GM23338 (cell line): ENCODE measurements around the gene PTCD2. TPM values are rescaled to one million over a fixed set of nuclear protein-coding genes. Genes with fewer than 3 reads are reported as not detected.

Experiments
- ATAC-seq: fragments of 200-7000 bp; cut with Tn5 transposase; 3 replicates; pipeline ENCODE4 v1.9.1; 2020
- DNase-seq: peaks from one replicate; pipeline ENCODE4 v3.0.0-alpha.2; 2015; ENCODE audit warnings: low spot score
- H2AFZ ChIP-seq: fragments of 200-600 bp; sonication (generic); 2 replicates; pipeline ENCODE4 v1.8.0; 2016; ENCODE audit warnings: antibody characterized with exemption, mild to moderate bottlenecking, moderate library complexity
- H3F3A ChIP-seq: fragments of 200-600 bp; sonication (generic); replicated peaks from 2 replicates; pipeline ENCODE4 v1.8.0; 2017; ENCODE audit warnings: antibody characterized with exemption, mixed run types, low read depth
- H3K27ac ChIP-seq: fragments of 200-600 bp; sonication (generic); 2 replicates; pipeline ENCODE4 v1.6.1; 2016; ENCODE audit warnings: low read depth
- H3K27me3 ChIP-seq: fragments of 200-600 bp; sonication (generic); 2 replicates; pipeline ENCODE4 v1.8.0; 2016; ENCODE audit warnings: mild to moderate bottlenecking, mixed run types, moderate library complexity; ENCODE audit not compliant: insufficient read depth
- H3K36me3 ChIP-seq: fragments of 200-600 bp; sonication (generic); 2 replicates; pipeline ENCODE4 v1.8.0; 2016; ENCODE audit warnings: mild to moderate bottlenecking; ENCODE audit not compliant: insufficient read depth
- H3K4me1 ChIP-seq: fragments of 200-600 bp; sonication (generic); 2 replicates; pipeline ENCODE4 v1.8.0; 2016; ENCODE audit warnings: mild to moderate bottlenecking, moderate library complexity; ENCODE audit not compliant: insufficient read depth
- H3K4me2 ChIP-seq: fragments of 200-600 bp; sonication (generic); 2 replicates; pipeline ENCODE4 v1.7.1; 2017; ENCODE audit warnings: mixed run types
- H3K4me3 ChIP-seq: fragments of 200-600 bp; sonication (generic); 2 replicates; pipeline ENCODE4 v1.6.1; 2016; ENCODE audit warnings: mixed run types
- H3K79me2 ChIP-seq: fragments of 200-600 bp; sonication (generic); replicated peaks from 2 replicates; pipeline ENCODE4 v1.8.0; 2017; ENCODE audit warnings: mild to moderate bottlenecking; ENCODE audit not compliant: insufficient read depth
- H3K9me2 ChIP-seq: fragments of 200-600 bp; sonication (generic); 2 replicates; pipeline ENCODE4 v1.8.0; 2017; ENCODE audit not compliant: insufficient read depth
- H4K20me1 ChIP-seq: fragments of 200-600 bp; sonication (generic); replicated peaks from 2 replicates; pipeline ENCODE4 v1.8.0; 2017; ENCODE audit warnings: mild to moderate bottlenecking; ENCODE audit not compliant: insufficient read depth
- H3K27ac Mint-ChIP-seq: 2 replicates; pipeline ENCODE4 v1.8.0; 2020; ENCODE audit warnings: inconsistent platforms, mild to moderate bottlenecking, moderate library complexity, mixed read lengths
- H3K27me3 Mint-ChIP-seq: 3 replicates; pipeline ENCODE4 v1.8.0; 2022; ENCODE audit warnings: low read depth, mild to moderate bottlenecking, moderate library complexity, mixed read lengths, inconsistent platforms; ENCODE audit not compliant: insufficient read depth, poor library complexity
- H3K36me3 Mint-ChIP-seq: 3 replicates; pipeline ENCODE4 v1.8.0; 2021; ENCODE audit warnings: low read depth, mild to moderate bottlenecking, inconsistent platforms, moderate library complexity, mixed read lengths
- H3K4me1 Mint-ChIP-seq: 3 replicates; pipeline ENCODE4 v1.8.0; 2020; ENCODE audit warnings: mild to moderate bottlenecking, inconsistent platforms, mixed read lengths
- H3K4me3 Mint-ChIP-seq: 3 replicates; pipeline ENCODE4 v1.8.0; 2021; ENCODE audit warnings: moderate library complexity, mild to moderate bottlenecking, inconsistent platforms, mixed read lengths
- H3K9me3 Mint-ChIP-seq: 3 replicates; pipeline ENCODE4 v1.8.0; 2020; ENCODE audit warnings: moderate library complexity, mild to moderate bottlenecking, inconsistent platforms, mixed read lengths
- CREB1 ChIP-seq: fragments of 250-450 bp; sonication (Bioruptor Pico); IDR thresholded peaks from 2 replicates; pipeline ENCODE4 v1.5.0; 2020; ENCODE audit warnings: low read depth, mild to moderate bottlenecking, moderate library complexity
- EZH2 ChIP-seq: fragments of 200-600 bp; sonication (generic); IDR thresholded peaks from one replicate; pipeline ENCODE4 v1.8.0; 2017; ENCODE audit warnings: antibody characterized with exemption, mild to moderate bottlenecking, low read depth; ENCODE audit not compliant: unreplicated experiment
- NANOG ChIP-seq: IDR thresholded peaks from 2 replicates; pipeline ENCODE4 v1.6.1; 2016; ENCODE audit warnings: antibody characterized with exemption, borderline replicate concordance
- STAT1 ChIP-seq: IDR thresholded peaks from one replicate; pipeline ENCODE4 v1.6.1; 2016; ENCODE audit warnings: antibody characterized with exemption; ENCODE audit not compliant: unreplicated experiment
- ZNF114 ChIP-seq: fragments of 250-450 bp; sonication (Bioruptor Pico); IDR thresholded peaks from 2 replicates; pipeline ENCODE4 v1.5.0; 2020; ENCODE audit warnings: mild to moderate bottlenecking, moderate library complexity
- ZNF331 ChIP-seq: fragments of 250-450 bp; sonication (Bioruptor Pico); IDR thresholded peaks from 2 replicates; pipeline ENCODE4 v1.5.0; 2020; ENCODE audit warnings: low read depth, mild to moderate bottlenecking, moderate library complexity
- polyA plus RNA-seq: library from polyadenylated mRNA; unstranded; fragments of >200 nt; fragmentation: Nextera tagmentation; extraction: Ambion mirVana; gene quantifications from 2 replicates; pipeline ENCODE4 v1.2.1, GENCODE V29; 2016
- total RNA-seq: library from RNA; depleted of rRNA; stranded (reverse); fragments of >200 nt; shearing (Covaris generic); gene quantifications from 2 replicates; pipeline ENCODE4 v1.2.3, GENCODE V29; 2014
- TF ChIP-seq, protein P1 (sequence below): fragments of 250-450 bp; sonication (Bioruptor Pico); IDR thresholded peaks from 2 replicates; pipeline ENCODE4 v1.5.0; 2020; ENCODE audit warnings: mild to moderate bottlenecking, moderate library complexity
- TF ChIP-seq, protein P2 (sequence below), 2 experiments: fragments of 200-600 bp in 1 of 2; sonication (generic) in 1 of 2; conservative IDR thresholded peaks; 2 replicates each; pipeline versions ENCODE4 v1.5.1 to v1.6.1; 2016 to 2017; ENCODE audit warnings: antibody characterized with exemption in 2 of 2, low read depth in 2 of 2, mild to moderate bottlenecking in 2 of 2, moderate library complexity in 1 of 2

PTCD2 gene
- total and polyA plus RNA-seq, 2 experiments from 2014 or later, result 8.8 to 14.5 TPM

DNA sequence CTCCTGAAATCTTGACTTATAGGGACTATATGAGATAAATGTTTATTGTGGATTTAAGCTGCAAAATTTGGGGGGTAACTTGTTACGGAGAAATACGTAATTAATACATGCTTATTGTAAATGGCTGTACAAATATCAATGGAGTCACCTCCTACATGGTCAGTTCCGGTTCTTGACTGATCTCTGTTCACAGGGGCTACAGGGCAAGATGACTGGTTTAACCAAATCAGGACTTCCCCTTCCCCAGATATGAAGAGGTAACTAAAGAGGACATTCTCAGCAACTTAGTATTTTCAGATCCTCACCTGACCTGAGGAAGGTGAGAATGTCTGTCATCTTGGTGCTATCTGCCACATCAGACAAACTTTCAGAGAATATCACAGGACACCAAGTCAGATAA, 54.7 kb downstream of the PTCD2 start (continued):
- TF ChIP-seq, protein P1, sequence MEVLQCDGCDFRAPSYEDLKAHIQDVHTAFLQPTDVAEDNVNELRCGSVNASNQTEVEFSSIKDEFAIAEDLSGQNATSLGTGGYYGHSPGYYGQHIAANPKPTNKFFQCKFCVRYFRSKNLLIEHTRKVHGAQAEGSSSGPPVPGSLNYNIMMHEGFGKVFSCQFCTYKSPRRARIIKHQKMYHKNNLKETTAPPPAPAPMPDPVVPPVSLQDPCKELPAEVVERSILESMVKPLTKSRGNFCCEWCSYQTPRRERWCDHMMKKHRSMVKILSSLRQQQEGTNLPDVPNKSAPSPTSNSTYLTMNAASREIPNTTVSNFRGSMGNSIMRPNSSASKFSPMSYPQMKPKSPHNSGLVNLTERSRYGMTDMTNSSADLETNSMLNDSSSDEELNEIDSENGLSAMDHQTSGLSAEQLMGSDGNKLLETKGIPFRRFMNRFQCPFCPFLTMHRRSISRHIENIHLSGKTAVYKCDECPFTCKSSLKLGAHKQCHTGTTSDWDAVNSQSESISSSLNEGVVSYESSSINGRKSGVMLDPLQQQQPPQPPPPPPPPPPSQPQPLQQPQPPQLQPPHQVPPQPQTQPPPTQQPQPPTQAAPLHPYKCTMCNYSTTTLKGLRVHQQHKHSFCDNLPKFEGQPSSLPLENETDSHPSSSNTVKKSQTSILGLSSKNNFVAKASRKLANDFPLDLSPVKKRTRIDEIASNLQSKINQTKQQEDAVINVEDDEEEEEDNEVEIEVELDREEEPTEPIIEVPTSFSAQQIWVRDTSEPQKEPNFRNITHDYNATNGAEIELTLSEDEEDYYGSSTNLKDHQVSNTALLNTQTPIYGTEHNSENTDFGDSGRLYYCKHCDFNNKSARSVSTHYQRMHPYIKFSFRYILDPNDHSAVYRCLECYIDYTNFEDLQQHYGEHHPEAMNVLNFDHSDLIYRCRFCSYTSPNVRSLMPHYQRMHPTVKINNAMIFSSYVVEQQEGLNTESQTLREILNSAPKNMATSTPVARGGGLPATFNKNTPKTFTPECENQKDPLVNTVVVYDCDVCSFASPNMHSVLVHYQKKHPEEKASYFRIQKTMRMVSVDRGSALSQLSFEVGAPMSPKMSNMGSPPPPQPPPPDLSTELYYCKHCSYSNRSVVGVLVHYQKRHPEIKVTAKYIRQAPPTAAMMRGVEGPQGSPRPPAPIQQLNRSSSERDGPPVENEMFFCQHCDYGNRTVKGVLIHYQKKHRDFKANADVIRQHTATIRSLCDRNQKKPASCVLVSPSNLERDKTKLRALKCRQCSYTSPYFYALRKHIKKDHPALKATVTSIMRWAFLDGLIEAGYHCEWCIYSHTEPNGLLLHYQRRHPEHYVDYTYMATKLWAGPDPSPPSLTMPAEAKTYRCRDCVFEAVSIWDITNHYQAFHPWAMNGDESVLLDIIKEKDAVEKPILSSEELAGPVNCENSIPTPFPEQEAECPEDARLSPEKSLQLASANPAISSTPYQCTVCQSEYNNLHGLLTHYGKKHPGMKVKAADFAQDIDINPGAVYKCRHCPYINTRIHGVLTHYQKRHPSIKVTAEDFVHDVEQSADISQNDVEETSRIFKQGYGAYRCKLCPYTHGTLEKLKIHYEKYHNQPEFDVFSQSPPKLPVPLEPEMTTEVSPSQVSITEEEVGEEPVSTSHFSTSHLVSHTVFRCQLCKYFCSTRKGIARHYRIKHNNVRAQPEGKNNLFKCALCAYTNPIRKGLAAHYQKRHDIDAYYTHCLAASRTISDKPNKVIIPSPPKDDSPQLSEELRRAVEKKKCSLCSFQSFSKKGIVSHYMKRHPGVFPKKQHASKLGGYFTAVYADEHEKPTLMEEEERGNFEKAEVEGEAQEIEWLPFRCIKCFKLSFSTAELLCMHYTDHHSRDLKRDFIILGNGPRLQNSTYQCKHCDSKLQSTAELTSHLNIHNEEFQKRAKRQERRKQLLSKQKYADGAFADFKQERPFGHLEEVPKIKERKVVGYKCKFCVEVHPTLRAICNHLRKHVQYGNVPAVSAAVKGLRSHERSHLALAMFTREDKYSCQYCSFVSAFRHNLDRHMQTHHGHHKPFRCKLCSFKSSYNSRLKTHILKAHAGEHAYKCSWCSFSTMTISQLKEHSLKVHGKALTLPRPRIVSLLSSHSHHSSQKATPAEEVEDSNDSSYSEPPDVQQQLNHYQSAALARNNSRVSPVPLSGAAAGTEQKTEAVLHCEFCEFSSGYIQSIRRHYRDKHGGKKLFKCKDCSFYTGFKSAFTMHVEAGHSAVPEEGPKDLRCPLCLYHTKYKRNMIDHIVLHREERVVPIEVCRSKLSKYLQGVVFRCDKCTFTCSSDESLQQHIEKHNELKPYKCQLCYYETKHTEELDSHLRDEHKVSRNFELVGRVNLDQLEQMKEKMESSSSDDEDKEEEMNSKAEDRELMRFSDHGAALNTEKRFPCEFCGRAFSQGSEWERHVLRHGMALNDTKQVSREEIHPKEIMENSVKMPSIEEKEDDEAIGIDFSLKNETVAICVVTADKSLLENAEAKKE (CRISPR knock-in tag), result no peak
- TF ChIP-seq STAT1 (no peak), ZNF331 (CRISPR knock-in tag) (no peak), CREB1 (no peak)
- TF ChIP-seq, protein P2, sequence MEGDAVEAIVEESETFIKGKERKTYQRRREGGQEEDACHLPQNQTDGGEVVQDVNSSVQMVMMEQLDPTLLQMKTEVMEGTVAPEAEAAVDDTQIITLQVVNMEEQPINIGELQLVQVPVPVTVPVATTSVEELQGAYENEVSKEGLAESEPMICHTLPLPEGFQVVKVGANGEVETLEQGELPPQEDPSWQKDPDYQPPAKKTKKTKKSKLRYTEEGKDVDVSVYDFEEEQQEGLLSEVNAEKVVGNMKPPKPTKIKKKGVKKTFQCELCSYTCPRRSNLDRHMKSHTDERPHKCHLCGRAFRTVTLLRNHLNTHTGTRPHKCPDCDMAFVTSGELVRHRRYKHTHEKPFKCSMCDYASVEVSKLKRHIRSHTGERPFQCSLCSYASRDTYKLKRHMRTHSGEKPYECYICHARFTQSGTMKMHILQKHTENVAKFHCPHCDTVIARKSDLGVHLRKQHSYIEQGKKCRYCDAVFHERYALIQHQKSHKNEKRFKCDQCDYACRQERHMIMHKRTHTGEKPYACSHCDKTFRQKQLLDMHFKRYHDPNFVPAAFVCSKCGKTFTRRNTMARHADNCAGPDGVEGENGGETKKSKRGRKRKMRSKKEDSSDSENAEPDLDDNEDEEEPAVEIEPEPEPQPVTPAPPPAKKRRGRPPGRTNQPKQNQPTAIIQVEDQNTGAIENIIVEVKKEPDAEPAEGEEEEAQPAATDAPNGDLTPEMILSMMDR (conservative IDR thresholded peaks at IDR 0.05; ENCODE audit: low read depth in 2 of 2), result no peak

DNA sequence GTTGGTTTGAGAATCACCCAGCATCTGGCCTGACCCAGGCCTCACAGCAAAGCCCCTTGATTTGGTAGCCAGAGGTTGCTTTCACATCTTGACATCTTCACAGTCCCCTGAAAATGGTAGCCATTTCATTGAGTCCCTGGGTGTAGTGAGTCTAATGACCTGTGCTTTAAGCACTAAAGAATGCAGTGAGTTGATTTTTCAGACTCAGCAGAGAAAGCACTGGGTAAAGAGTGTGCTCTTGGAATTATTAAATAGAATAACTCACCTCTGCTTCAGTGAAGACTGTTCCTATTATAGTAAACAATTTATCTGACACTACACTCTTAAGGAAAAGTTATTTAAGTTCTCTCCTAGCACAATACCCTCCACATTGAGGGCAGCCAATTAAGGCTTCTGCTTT, 56.2 kb downstream of the PTCD2 start:
- Mint-ChIP-seq H3K36me3 (no peaks in the 10 kb centered on the region; the same call in 2 of the 3 replicates), H3K9me3 (no peaks in the 10 kb centered on the region), H3K27ac (no peak overlapping the region), H3K4me1 (peaks cover 4% of the 10 kb centered on the region; the same call in 2 of the 3 replicates), H3K4me3 (no peak overlapping the region), H3K27me3 (peaks cover 2% of the 10 kb centered on the region)
- no peak overlapping the region for H3K4me3 ChIP-seq
- H3K4me2 ChIP-seq, result no peak overlapping the region
- no peak overlapping the region for H2AFZ ChIP-seq
- H3K36me3 ChIP-seq, result no peaks in the 10 kb centered on the region
- H3K27ac ChIP-seq, result no peak overlapping the region
- ATAC-seq (no peak), DNase-seq (no peak)
- H3K9me2 ChIP-seq, result 0 out of 2 replicates have a peak, but pooled peaks cover 3% of the 10 kb centered on the region
- no peaks in the 10 kb centered on the region for H3K27me3 ChIP-seq
- H3K79me2 ChIP-seq, result no peaks in the 10 kb centered on the region
- H4K20me1 ChIP-seq, result no peaks in the 10 kb centered on the region
- H3F3A ChIP-seq, result no peaks in the 10 kb centered on the region
- H3K4me1 ChIP-seq, result no peaks in the 10 kb centered on the region
- no peak for TF ChIP-seq EZH2
- TF ChIP-seq, protein P1 (CRISPR knock-in tag), result no peak
- TF ChIP-seq ZNF114, result no peak
- no peak for TF ChIP-seq NANOG
- no peak for TF ChIP-seq ZNF331 (CRISPR knock-in tag)
